Activated effector memory CD4-positive, alpha-beta T cell treated with anti-CD3 and anti-CD28 coated beads, Interleukin-2, amount 50 U/mL, for 16 hours (primary cell): ENCODE measurements around the gene WDR18.

ENCODE experiments used
- DNase-seq: peaks from one replicate; pipeline ENCODE4 v3.0.0-alpha.2; 2020

The WDR18 gene

DNA sequence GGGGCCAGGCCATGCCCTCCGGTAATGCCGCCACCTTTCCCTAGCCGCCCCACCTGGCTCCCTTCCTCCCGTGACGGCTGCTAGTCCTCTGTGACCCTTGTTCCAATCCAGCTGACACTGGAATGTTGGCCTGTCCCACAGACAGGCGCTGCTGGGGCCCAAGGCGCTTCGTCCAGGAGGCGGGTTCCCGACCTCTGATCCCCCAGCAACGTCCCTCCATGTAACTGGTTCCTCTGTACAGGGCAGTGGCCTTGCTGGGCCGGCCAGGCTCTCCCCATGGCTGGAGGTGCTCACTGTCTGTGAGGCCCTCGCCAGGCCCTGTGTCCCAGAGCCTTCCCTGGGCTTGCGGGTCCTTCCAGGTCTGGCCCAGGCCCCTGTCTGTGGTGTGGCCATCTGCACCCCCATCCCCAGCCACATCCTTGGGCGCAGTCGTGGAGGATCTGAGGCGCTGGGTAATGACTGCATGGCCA is 9.3 kb downstream of the WDR18 start:
- no peak for DNase-seq

GRCh38 chr19:993831-994393 is 9.8 kb downstream of the WDR18 start:
- DNase-seq: no peak

- no peak for DNase-seq
Observed at GRCh38 chr19:994516-994915, 10.4 kb downstream of the WDR18 start.

DNA sequence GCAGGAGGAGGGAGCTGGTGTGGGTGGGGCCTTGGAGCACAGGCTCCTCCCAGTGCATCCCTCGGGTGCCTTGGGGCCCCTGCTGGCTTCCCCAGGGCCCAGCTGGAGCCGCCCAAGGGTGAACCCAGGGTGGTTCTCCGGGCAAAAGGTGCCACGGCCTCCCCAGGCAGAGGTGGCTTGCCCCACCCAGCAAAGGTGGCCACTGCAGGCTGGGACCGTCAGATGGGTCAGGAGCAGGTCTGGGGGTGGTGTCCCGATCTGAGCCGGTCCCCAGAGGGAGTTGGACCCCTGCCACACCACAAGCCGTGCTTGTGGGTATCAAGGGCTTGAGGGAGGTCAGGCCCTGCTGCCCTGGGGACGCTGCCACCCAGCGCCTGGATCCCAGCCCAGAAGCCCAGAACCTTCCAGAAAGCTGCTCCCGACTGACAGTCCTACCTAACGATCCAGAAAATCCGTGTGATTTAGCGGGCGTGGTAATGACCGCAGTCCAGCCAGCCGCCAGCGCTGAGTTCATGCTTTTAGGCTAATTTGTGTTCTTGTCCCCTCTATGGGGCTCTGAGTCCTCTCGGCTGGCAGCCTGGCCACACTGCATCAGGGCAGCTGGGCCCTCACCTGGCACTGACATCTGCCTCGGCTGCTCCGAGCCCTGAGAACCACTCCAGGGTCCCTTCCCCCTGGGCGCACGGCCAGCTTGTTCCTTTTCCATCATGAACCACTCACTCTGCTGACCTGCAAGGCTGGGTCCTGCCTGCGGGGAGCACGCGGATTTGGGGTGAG is 11.1 kb downstream of the WDR18 start:
- no peak for DNase-seq

DNA sequence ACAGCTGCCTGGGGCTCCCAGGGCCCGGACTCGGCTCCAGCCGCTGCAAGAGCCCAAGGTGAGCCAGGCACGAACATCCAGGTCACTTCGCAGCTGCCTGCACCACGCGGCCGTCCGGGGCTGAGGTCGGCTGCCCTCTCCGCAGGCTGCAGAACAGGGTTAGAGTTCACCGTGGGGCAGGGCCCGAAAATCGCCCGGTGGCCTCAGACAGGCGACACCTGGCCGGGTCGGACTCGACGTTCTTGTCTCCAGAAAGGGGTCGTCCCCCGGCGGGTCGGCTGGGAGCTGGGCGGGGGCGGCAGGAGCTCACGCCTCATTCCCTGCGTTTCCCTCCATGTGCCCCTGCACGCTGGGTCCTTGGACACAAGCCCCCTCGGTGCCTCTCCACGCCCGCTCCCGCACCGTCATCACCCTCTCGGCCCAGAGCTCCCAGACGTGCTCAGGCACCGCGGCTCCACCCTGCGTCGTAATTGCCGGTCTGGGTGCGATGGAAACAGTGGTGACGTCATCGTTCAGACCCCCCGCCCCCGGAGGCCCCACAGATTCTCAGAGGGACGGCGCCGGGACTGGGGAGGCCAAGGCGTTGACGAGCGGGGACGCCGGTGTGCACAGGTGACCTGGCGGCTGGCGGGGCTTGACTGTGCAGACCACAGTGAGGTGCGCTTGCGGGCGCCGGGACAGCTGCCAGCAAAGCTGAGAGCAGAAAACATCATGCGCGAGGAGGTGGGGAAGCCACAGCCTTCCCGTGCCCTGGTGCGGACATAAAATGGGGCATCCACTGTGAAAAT is 12.1 kb downstream of the WDR18 start:
- peak; percentile 84 for DNase-seq

- DNase-seq: no peak
Observed at GRCh38 chr19:998064-998463, 13.9 kb downstream of the WDR18 start.

- DNase-seq: no peak
Observed at GRCh38 chr19:999379-999719, 15.2 kb downstream of the WDR18 start.

DNA sequence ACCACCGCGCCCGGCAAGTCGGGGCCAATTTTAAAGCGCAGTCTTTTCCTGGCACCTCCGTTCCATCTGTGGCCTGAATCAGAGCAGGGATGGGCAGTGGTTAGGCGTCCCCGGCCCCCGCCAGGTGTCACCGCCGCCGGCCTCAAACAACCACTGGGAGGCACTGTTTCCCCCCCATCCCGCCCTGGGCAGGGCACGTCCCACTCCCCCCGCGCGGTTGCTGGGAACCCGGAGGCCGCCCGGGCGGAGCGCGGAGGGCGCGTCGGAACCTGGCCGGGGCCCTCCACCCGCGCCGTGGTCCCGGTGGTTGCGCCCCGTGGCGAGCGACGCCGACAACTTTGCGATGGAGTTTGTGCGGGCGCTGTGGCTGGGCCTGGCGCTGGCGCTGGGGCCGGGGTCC is 15.9 kb downstream of the WDR18 start, which contains the start of gene GRIN3B:
Gene GRIN3B, plus strand, starts transcription at position 325 of the 400 bp plus-strand sequence. Its CDS starts 19 bp downstream, at position 344.
- DNase-seq: peak; percentile 86

DNA sequence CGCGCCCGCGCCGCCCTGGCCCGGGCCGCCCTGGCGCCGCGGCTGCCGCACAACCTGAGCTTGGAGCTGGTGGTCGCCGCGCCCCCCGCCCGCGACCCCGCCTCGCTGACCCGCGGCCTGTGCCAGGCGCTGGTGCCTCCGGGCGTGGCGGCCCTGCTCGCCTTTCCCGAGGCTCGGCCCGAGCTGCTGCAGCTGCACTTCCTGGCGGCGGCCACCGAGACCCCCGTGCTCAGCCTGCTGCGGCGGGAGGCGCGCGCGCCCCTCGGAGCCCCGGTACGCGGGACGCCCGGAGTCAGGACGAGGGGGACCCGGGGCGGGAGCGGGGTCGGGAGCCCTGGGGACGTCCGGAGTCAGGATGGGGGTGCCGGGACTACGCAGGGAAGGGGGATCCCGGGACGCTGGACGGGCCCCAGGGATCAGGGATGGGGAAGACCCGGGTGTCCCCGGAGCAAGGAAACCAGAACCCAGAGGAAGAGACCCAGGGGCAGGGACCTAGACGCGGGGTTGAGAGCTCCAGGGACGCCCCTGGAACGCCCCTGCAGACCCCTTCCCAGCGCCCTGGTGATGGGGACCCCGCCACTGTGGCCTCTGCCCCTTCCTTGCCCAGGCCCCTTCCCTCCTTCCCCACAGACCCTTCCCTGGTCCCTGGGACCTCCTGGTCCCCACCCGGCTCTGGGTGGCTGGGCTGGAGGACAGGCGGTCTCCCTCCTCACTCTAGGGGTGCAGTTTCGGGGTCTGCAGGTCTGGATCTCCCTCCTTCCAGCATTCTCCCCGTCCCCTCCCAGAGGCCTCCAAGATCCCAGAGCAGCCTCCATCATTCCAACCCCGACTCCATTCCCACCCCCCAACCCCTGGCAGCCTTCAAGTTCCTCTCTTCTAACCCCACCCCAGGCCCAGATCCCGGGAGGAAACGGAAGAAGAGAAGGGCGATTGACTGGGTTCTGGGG is 16.7 kb downstream of the WDR18 start:
- no peak for DNase-seq

DNA sequence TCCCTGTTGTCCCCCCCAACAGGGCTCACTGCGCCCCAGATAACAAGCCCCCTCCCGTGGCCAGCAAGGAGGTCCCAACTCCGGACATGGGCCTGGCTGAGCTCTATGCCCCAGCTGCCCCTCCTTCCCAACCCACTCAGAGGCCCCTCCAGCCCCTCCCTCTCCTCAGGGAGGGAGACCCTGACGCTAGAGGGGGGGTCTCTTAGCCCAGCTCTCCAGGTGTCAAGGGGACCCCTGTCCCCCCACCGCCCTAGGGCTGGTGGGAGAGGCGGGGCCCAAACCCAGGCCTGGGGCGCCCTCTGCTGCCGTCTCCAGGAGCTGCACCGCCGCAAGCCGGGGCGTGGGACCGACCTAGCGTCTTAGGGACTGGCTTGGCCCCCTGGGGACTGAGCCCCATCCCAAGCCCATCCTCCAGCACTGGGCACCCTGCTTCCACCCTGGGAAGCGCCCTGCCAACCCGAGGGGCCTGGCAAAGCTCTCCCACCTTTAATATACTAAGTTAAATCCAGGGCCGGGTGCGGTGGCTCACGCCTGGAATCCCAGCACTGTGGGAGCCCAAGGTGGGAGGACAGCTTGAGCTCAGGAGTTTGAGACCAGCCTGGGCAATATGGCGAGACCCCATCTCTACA is 17.5 kb downstream of the WDR18 start:
- DNase-seq: peak; percentile 90

DNA sequence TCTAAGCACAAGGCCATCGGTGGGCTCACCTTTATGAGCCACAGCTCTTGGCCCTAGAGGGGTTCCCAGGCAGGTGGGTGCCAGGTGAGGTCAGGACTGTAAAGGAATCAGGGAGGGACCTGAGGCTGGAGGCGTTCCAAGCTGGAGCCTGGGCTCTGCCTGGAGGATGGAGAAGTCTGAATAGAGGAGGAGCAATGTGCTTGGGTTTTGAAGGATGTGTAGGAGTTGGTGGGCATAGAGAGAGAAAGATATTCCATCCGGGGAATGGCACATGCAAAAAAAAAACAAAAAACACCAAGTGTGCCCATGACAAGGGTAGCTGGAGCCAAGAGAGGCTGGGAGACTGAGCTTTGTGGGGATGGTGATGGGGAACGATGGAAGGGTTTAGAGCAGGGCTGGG is 18.5 kb downstream of the WDR18 start:
- no peak for DNase-seq

GRCh38 chr19:1003283-1003682 is 19.1 kb downstream of the WDR18 start:
- no peak for DNase-seq

DNA sequence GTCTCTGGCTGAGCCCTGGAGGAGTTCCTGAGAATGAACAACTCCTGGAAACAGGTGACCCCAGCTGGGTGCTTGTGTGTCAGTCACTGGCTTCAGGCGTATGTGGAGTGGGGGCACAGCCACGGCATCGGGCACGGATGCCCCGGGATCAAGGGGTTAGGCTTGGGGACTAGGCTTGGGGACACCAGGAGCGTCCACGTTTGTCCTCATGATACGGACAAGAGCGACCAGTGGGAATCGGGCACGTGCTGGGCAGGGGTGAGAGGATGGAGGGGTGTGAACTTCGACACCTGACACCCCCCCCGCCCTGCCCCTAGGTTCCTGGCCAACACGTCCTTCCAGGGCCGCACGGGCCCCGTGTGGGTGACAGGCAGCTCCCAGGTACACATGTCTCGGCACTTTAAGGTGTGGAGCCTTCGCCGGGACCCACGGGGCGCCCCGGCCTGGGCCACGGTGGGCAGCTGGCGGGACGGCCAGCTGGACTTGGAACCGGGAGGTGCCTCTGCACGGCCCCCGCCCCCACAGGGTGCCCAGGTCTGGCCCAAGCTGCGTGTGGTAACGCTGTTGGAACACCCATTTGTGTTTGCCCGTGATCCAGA is 20.2 kb downstream of the WDR18 start:
- no peak for DNase-seq

DNA sequence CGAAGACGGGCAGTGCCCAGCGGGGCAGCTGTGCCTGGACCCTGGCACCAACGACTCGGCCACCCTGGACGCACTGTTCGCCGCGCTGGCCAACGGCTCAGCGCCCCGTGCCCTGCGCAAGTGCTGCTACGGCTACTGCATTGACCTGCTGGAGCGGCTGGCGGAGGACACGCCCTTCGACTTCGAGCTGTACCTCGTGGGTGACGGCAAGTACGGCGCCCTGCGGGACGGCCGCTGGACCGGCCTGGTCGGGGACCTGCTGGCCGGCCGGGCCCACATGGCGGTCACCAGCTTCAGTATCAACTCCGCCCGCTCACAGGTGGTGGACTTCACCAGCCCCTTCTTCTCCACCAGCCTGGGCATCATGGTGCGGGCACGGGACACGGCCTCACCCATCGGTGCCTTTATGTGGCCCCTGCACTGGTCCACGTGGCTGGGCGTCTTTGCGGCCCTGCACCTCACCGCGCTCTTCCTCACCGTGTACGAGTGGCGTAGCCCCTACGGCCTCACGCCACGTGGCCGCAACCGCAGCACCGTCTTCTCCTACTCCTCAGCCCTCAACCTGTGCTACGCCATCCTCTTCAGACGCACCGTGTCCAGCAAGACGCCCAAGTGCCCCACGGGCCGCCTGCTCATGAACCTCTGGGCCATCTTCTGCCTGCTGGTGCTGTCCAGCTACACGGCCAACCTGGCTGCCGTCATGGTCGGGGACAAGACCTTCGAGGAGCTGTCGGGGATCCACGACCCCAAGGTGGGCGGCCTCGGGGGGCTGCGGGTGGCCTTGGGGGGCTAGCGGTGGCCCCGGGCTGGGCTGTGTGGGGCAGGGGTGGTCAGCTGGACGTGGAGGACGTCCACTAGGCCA is 20.9 kb downstream of the WDR18 start:
- no peak for DNase-seq

DNA sequence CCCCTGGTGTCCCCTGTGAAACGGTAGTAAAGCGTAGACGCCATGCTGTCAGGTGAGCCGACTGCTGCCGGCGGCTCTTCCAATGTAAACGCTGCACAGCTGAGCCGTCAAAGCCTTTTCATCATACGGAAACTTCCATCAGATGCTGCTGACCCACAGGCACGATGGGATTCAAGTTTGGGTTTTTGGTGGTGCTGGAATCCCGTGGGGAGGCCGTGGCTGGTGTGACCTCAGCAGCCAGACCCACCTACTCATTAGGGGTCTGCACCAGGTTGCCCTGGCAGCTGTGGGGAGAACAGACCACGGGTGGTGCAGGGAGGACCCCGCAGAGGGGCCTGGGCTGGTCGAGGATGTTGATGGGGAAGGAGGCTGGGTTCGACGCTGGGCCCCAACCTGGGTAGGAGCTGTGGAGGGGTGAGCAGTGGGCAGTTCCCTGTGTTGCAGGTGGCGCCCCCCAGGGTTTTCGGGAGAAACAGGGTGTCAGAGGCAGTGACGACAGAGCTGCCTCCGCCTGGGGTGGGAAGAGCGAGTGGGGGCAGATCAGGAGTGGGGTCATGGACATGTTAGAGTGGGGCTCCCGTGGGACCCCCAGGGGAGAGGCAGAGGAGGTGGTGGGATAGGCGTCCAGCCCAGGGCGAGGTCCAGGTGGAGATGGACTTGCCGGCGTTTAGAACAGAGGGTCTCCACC is 22.7 kb downstream of the WDR18 start:
- DNase-seq: no peak

DNA sequence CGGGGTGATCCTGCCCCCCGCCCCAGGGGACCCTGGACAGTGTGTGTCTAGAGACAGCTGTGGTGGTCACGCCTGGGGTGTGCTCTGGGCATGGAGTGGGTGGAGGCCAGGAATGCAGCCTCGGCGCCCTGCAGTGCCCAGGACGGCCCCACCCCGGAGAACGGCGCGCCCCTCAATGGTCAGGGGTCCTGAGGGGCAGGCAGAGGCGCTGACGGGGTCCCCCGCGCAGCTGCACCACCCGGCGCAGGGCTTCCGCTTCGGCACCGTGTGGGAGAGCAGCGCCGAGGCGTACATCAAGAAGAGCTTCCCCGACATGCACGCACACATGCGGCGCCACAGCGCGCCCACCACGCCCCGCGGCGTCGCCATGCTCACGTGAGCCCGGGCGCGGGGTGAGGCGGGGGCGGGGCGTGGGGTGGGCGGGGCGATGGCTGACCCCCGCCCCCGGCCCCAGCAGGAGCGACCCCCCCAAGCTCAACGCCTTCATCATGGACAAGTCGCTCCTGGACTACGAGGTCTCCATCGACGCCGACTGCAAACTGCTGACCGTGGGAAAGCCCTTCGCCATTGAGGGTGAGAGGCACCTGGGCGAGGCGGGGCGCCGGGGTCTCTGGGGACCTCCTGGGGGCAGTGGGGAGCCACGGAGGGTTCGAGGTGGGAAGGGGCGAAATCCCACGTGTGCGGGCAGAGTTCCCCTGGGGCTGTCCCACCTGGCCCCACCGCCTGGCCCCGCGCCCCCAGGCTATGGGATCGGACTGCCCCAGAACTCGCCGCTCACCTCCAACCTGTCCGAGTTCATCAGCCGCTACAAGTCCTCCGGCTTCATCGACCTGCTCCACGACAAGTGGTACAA is 23.5 kb downstream of the WDR18 start:
- DNase-seq: no peak

- DNase-seq: no peak
Observed at GRCh38 chr19:1008268-1009040, 24.3 kb downstream of the WDR18 start.
